ENCODE results near the gene TNS3.
"Not testable (repeated sequence)": the region's sequence is repeated elsewhere in the genome, so short reads cannot be mapped to it uniquely, and the experiment has no call there.

Gene TNS3

DNA sequence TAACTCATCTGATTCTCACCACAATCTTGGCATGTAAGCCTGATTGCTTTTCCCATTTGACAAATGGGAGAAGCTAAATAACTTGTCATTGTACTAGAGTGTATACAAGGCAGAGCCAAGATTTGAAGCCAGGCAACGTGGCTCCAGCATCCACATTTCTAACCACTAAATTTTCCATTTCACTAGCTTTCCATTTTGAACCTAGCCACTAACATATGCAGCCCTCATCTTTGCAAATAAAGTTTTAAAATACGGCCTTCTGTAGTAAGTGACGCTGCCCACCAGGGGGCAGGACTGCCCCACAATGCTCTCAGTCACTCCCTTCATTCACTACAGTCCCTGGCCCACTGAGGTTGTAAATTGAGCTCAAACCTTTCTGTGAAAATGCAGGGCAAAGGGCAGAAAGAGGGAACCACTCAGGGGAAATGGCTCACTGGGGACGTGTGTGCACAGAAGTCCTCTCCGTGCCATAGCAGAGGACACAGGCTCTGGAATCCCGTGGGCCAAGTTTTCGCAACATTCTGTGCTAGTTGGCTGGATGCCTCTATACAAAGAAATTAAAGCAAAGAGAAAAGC is 315.7 kb downstream of the TNS3 start:
- DNase-seq = no peak

DNA sequence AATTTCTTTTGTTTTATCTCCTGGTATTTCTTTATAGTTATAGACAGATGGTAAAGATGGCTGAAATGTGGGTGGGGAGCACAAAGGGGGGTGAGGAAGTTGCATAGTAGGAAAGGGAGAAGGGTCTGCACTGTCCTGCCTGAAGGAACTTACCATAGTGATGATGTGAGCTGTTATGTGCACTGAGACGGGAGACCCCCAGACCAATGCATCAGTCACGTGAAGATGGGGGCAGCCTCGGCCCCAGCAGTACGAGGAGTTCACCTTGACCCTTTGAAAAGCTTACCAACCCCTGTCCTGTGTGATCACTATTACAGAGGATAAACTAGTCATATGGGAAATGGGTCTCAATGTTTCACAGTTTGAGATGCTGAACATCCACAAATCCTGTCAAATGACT is 316.3 kb downstream of the TNS3 start:
- DNase-seq = no peak

GRCh38 chr7:47264021-47264651 is 317.8 kb downstream of the TNS3 start:
- no peak for DNase-seq

GRCh38 chr7:47262881-47263280 is 319.0 kb downstream of the TNS3 start:
- DNase-seq = no peak

DNA sequence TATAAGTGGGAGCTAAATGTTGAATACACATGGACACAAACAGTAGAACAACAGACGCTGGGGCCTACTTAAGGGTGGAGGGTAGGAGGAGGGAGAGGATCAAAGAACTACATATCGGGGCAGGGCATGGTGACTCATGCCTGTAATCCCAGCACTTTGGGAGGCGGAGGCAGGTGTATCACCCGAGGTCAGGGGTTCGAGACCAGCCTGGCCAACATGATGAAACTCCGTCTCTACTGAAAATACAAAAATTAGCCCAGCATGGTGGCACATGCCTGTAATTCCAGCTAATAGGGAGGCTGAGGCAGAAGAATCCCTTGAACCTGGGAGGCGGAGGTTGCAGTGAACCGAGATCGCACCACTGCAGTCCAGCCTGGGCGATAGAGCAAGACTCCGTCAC is 319.8 kb downstream of the TNS3 start:
- not testable (repeated sequence) for DNase-seq

GRCh38 chr7:47260270-47260669 is 321.6 kb downstream of the TNS3 start:
- no peak for DNase-seq

DNA sequence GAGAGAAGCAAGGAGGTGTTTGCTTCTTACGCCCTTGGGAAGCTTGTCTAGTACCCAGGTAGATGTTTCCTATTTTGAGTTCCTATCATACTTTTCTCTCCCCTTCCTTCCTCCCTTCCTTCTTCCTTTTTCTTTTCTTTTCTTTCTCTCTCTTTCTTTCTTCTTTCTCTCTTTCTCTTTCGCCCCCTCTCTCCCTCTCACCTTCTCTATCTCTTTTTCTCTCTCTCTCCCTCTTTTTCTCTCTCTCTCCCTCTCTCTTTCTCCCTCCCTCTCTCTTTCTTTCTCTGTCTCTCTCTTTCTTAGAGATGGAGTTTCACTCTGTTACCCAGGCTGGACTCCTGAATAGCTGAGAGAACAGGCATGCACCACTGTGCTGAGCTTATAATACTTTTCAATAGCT is 322.2 kb downstream of the TNS3 start:
- no peak for DNase-seq

DNA sequence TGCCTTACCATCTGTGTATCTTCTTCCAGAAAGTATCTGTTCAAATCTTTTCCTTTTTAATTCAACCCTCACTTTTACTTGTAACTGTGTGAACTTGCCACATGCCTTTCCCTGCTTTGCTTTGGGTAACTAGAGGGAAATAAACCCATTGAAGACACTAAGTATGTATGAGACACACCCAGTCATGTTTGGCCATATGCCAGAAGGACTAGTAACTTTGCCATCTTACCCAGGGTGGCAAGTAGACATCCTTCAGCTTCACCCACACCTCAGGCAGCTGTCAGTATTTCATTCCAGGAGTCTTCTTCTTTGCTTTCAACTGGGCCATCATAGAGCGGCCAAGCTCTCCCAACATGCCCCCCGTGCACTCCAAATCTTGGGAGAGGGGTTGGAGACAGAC is 323.1 kb downstream of the TNS3 start:
- no peak for DNase-seq

DNA sequence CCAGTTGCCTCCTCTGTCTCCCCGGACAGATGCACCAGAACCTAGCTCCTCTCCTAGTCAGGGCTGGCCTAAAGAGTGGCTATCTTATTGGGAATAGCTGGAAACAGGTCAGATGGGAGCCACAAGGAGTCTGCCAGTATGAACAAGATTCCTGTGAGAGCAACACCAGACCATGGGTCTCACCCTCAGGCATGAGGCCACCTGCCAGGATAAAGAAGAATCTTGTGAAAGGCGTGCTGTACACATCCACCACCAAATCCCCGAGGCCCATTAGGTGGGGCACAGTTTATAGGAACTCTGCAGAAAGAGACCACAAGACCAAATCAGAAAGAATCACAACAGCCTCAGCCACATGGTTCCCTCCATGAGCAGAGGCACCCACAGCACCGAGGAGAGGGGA is 325.9 kb downstream of the TNS3 start:
- no peak for DNase-seq

- no peak for DNase-seq
Observed at GRCh38 chr7:47255441-47255840, 326.5 kb downstream of the TNS3 start.

GRCh38 chr7:47255007-47255406 is 326.9 kb downstream of the TNS3 start:
- no peak for DNase-seq

- DNase-seq = peak; percentile 51
Observed at GRCh38 chr7:47254081-47254977, 327.6 kb downstream of the TNS3 start.

GRCh38 chr7:47253650-47254080 is 328.2 kb downstream of the TNS3 start:
- no peak for DNase-seq

DNA sequence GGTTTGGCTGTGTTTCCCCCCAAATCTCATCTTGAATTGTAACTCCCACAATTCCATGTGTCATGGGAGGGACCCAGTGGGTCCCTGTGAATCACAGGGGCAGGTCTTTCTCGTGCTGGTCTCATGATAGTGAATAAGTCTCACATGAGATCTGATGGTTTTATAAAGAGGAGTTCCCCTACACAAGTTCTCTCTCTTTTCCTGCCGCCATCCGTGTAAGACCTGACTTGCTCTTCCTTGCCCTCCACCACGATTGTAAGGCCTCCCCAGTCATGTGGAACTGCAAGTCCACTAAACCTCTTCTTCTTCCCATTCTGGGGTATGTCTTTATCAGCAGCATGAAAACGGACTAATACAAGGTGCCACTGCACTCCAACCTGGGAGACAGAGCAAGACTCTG is 329.2 kb downstream of the TNS3 start:
- no peak for DNase-seq

DNA sequence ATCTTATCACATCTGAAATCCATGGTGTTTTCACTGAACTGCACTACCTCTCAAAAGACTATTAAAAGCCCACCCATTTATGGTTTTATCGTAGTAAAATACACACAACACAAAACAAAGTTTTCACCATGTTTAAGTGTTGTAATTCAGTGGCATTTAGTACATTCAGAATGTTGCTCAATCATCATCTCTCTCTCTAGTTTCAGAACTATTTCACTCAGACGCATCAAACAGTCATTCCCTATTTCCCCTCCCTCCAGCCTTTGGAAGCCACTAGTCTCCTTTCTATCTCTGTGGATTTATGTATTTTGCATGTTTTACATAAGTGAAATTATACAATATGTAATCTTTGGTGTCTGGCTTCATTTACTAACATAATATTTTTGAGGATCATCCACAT is 332.6 kb downstream of the TNS3 start:
- no peak for DNase-seq

DNA sequence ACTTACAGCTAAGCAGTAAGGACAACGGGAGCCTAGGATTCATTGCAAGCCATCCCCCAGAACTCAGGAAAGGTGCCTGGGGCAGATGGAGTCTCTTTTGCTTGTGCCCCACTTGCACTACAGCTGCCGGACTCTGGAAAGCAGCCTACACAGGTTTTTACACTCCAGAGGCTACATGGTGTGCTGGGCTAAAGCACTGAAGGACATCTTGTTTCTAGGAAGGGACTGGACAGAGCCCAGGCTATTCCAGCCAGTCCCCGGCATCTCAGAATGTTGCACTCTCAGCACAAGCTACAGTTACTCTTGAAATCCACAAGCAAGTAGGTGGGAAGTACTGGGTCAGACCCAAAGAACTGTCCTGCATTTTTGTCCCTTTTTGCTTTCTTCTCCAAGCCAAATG is 333.1 kb downstream of the TNS3 start:
- no peak for DNase-seq

DNA sequence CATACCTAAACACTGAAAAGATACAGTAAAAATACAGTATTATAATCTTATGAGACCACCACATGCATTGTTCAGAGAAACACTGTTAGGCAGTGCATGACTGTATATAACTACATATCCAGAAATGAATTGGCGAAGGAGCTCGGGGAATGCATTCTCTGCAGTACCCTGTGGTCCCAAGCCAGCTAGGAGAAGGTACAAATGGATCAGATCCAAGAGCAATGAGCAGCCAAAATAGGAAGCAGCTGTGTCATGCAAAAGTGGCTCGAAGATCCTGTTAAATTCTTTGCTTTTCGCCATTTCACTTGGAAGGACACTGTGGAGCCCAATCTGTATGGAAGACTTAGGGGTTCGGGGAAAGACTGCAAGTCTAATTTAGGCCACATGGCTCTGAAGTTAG is 334.8 kb downstream of the TNS3 start:
- no peak for DNase-seq

DNA sequence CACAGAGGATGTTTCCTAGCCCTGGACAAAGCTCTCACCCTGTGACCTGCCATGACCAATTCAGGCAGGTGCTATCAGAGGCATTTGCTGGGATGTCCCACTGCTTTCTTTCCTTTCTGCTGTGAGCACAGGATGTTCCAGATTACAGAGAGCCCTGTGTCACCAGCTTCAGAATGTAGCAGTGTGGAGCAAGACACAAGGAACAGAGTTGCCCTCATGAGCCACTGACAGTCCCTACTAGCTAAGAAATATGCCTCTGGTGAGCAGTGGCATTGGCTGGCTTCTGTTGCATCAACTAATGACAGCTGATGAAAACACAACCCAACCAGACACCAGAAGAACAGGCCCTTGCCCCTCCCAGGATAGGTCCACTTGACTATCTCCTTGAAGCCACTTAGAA is 337.2 kb downstream of the TNS3 start:
- DNase-seq = no peak

- DNase-seq = no peak
Observed at GRCh38 chr7:47241112-47242065, 340.5 kb downstream of the TNS3 start.

GRCh38 chr7:47239931-47240421 is 341.9 kb downstream of the TNS3 start:
- DNase-seq = no peak

GRCh38 chr7:47239034-47239433 is 342.9 kb downstream of the TNS3 start:
- DNase-seq = no peak

- no peak for DNase-seq
Observed at GRCh38 chr7:47236480-47237129, 345.3 kb downstream of the TNS3 start.

Measured in NCI-H510A (cell line).